ENCODE measurements around the gene MAS1. TPM values are rescaled to one million over a fixed set of nuclear protein-coding genes. Genes with fewer than 3 reads are reported as not detected.

Gene MAS1
- polyA plus RNA-seq, 2 of the 4 experiments (the other 2 are of a cell fraction): not detected

DNA sequence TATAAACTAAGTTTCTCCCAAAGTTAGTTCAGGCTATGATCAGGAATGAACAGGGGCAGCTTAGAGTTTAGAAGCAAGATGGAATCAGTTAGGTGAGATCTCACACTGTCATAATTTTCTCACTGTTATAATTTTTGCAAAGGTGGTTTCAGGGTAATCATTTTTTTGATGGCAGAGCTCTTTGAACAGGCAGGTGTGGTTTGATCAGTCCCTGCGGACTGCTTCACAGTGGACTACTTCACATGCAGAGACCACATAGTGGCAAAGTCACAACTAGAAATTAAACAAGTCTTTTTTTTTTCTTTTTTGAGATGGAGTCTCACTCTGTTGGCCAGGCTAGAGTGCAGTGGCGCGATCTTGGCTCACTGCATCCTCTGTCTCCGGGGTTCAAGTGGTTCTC is 6.8 kb downstream of the MAS1 start:
- FAIRE-seq (no peak), DNase-seq (ENCODE audit: low read depth in 1 of 2, low spot score in 1 of 2) (no peak), ATAC-seq (no peak)
- Histone ChIP-seq H3K4me1 (peaks cover 22% of the 10 kb centered on the region), H3K4me2 (no peak overlapping the region), H3K9me3 (no peaks in the 10 kb centered on the region), H3K27ac (no peak overlapping the region), H3K4me3 (no peak overlapping the region)
- POLR2A ChIA-PET: no interaction called here
- TF ChIP-seq, protein P1, sequence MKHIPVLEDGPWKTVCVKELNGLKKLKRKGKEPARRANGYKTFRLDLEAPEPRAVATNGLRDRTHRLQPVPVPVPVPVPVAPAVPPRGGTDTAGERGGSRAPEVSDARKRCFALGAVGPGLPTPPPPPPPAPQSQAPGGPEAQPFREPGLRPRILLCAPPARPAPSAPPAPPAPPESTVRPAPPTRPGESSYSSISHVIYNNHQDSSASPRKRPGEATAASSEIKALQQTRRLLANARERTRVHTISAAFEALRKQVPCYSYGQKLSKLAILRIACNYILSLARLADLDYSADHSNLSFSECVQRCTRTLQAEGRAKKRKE (CRISPR knock-in tag; IDR thresholded peaks at IDR 0.05; ENCODE audit: low read depth): no peak
- TF ChIP-seq, protein P2, sequence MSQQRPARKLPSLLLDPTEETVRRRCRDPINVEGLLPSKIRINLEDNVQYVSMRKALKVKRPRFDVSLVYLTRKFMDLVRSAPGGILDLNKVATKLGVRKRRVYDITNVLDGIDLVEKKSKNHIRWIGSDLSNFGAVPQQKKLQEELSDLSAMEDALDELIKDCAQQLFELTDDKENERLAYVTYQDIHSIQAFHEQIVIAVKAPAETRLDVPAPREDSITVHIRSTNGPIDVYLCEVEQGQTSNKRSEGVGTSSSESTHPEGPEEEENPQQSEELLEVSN (IDR thresholded peaks at IDR 0.05; ENCODE audit: borderline replicate concordance, low read depth): no peak
- no peak for TF ChIP-seq USF2 (IDR thresholded peaks at IDR 0.05)
- CTCF ChIA-PET: no interaction called here
- 77% methylated on average over 4 of the region's 4 CpGs for WGBS (ENCODE audit: missing lambda C conversion rate)

- H3K4me1 ChIP-seq: peaks cover 22% of the 10 kb centered on the region
- TF ChIP-seq NFE2L2 (conservative IDR thresholded peaks at IDR 0.05; ENCODE audit: low read length) (no peak), USF2 (IDR thresholded peaks at IDR 0.05) (no peak)
- FAIRE-seq (no peak), ATAC-seq (no peak), DNase-seq (ENCODE audit: low read depth in 1 of 2, low spot score in 1 of 2) (no peak)
- H3K27ac ChIP-seq: peak overlapping the region; percentile 77 to 85; a peak in 4 of 6 replicates
- H3K9me3 ChIP-seq: no peaks in the 10 kb centered on the region
- H3K4me2 ChIP-seq: no peak overlapping the region
- 92% methylated on average over 1 of the region's 1 CpG for WGBS (ENCODE audit: missing lambda C conversion rate)
- H3K4me3 ChIP-seq: no peak overlapping the region
- ChIA-PET POLR2A (no interaction called here), CTCF (no interaction called here)
These were observed 7.7 kb downstream of the MAS1 start for GRCh38 chr6:159898519-159898918.

DNA sequence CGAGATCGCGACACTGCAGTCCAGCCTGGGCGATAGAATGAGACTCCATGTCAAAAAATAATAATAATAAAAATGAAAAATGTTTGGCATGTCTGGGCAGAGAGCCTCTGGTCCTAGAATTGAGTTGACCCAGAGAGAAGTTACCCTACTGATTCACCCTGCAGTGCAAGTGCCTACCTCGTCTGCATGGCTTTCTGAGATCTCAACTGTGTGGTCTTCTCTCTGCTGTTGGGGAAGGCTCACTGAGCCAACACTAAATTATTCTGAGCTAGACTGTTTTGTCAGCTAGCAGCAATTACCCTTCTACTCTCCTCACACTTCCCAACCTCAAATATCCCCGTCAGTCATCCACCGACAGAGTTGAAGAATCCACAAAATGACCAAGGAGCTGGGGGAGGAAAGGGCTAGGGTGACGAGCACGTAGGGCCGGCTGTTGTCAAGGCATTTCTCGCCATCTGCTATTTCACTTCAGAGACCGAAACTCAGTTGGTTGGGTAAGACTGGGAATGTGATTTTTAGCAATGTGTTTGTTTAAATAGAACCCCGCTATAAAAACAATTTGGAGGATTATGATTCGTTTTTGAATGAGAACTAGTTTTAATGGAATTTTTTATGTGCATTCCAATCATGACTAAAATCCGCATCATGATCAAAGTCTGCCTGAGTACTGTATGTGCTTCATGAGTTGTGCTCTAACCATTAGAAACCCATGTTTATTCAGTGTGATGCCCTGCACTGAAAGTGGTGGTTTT is 9.4 kb downstream of the MAS1 start:
- ChIA-PET POLR2A (interaction anchor here (0.6 kb wide), 1 partner anchor 51 kb away, joined by 7 read pairs; no protein-coding TSS in a partner anchor), CTCF (interaction anchor here (0.9 kb wide), 1 partner anchor 21 kb away, joined by 3 read pairs; no protein-coding TSS in a partner anchor)
- ATAC-seq: peak; percentile 85 to 93
- TF ChIP-seq MAZ (IDR thresholded peaks at IDR 0.05; ENCODE audit: borderline replicate concordance, low read depth, low read length) (no peak), TP53 (CRISPR knock-in tag; IDR thresholded peaks at IDR 0.05) (no peak), FOXS1 (CRISPR knock-in tag; IDR thresholded peaks at IDR 0.05) (peak; percentile 78; the same call in 1 of the 2 replicates), HEYL (CRISPR knock-in tag; IDR thresholded peaks at IDR 0.05) (no peak), CEBPB (IDR thresholded peaks at IDR 0.05) (peak; percentile 9 to 62; a peak in 2 of 4 replicates), HOXB13 (CRISPR knock-in tag; IDR thresholded peaks at IDR 0.05; ENCODE audit: low read depth) (no peak), CHD2 (IDR thresholded peaks at IDR 0.05; ENCODE audit: low read length, partially characterized antibody) (no peak), TFCP2L1 (CRISPR knock-in tag; IDR thresholded peaks at IDR 0.05) (no peak), ESRRA (IDR thresholded peaks at IDR 0.05; ENCODE audit: borderline replicate concordance, low read length) (no peak), FOSL2 (IDR thresholded peaks at IDR 0.05) (0 out of 2 replicates have a peak, but pooled peaks have one; percentile 11), FOSL2 (CRISPR knock-in tag; IDR thresholded peaks at IDR 0.05) (peak; percentile 27; the same call in 1 of the 2 replicates), BCL3 (IDR thresholded peaks at IDR 0.05) (0 out of 3 replicates have a peak, but pooled peaks have one; percentile 17), RAD21 (conservative IDR thresholded peaks at IDR 0.05 in 1 of 2, IDR thresholded peaks at IDR 0.05 in 1 of 2) (no peak), POLR2AphosphoS2 (conservative IDR thresholded peaks at IDR 0.05; ENCODE audit: low read length) (no peak), ZNF302 (CRISPR knock-in tag; IDR thresholded peaks at IDR 0.05) (no peak), NR3C1 (IDR thresholded peaks at IDR 0.05) (no peak)
- TF ChIP-seq, protein P3, sequence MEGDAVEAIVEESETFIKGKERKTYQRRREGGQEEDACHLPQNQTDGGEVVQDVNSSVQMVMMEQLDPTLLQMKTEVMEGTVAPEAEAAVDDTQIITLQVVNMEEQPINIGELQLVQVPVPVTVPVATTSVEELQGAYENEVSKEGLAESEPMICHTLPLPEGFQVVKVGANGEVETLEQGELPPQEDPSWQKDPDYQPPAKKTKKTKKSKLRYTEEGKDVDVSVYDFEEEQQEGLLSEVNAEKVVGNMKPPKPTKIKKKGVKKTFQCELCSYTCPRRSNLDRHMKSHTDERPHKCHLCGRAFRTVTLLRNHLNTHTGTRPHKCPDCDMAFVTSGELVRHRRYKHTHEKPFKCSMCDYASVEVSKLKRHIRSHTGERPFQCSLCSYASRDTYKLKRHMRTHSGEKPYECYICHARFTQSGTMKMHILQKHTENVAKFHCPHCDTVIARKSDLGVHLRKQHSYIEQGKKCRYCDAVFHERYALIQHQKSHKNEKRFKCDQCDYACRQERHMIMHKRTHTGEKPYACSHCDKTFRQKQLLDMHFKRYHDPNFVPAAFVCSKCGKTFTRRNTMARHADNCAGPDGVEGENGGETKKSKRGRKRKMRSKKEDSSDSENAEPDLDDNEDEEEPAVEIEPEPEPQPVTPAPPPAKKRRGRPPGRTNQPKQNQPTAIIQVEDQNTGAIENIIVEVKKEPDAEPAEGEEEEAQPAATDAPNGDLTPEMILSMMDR (IDR thresholded peaks at IDR 0.05): no peak

More for the DNA sequence above, 9.4 kb downstream of the MAS1 start:
- Histone ChIP-seq H3K4me2 (peak overlapping the region; percentile 72), H3K4me3 (no peak overlapping the region), H3K27ac (peak overlapping the region; percentile 77 to 85), H3K4me1 (peaks cover 22% of the 10 kb centered on the region), H3K9me3 (no peaks in the 10 kb centered on the region)
- FAIRE-seq (peak; percentile 39), DNase-seq (ENCODE audit: low read depth in 1 of 2, low spot score in 1 of 2) (peak; percentile 38 to 70)
- WGBS (ENCODE audit: missing lambda C conversion rate): 32% methylated on average over 15 of the region's 15 CpGs
